Activated CD4-positive, CD25-positive, alpha-beta regulatory T cell (primary cell): ENCODE results near the gene TNKS1BP1.

Source experiments
- DNase-seq, 4 experiments: peaks; one replicate each; lab custom pipeline; 2025; lab: John Stamatoyannopoulos, UW

The TNKS1BP1 gene

DNA sequence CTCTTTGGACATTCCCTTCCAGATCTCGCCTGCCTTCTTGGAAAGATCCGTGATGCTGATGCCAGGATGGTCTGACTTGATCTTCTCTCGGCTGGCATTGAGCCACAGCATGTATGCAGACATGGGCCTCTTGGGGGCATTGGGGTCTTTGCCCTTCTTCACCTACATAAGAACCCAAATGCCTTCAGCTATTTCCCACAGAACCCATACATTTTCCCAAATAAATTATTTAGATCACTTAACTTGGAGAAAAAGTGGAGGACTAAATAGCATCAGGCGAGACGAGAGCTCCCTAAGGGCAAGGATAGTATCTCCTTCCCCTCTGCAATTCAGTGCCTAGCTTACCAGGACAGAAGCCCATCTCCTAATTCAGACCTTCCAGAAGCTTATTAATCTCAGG lies 3.0 kb upstream of the TNKS1BP1 start:
- no peak for DNase-seq

DNA sequence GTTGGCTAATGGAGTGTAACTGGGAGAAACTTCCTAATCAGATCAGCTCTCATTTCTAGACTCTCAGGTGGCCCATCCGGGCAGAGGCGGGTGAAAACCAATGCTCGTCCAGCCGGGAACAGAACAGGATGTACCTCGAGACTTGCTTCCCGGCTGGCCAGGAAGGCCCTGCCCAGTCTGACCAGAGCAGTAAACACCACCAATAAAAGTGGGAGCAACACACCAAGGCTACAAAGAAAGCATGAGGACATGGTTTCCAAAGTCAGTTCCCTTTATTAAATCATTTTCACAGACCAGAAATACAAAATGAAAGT lies 940 bp upstream of the TNKS1BP1 start:
- DNase-seq, result no peak

- no peak for DNase-seq
These were observed 432 bp downstream of the TNKS1BP1 start for GRCh38 chr11:57324154-57324885.

DNA sequence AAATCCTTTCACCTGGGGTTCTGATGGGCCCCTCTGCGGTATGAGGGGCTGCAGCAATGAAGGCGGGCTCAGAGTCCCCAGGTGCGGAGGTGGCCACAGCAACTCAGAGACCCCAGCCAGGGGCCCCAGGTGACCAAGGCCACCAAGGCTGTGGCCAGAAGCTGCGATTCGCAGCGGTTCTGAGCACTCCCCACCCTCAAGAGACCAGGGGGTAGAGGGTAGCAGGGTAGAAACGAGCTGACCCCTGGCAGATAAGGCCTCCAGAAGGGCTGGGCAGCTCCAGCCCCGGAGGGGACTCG lies 948 bp downstream of the TNKS1BP1 start:
- DNase-seq, result no peak

- DNase-seq, result no peak
These were observed 1.4 kb downstream of the TNKS1BP1 start for GRCh38 chr11:57323167-57323854.

GRCh38 chr11:57322256-57323166 lies 2.2 kb downstream of the TNKS1BP1 start:
- no peak for DNase-seq

DNA sequence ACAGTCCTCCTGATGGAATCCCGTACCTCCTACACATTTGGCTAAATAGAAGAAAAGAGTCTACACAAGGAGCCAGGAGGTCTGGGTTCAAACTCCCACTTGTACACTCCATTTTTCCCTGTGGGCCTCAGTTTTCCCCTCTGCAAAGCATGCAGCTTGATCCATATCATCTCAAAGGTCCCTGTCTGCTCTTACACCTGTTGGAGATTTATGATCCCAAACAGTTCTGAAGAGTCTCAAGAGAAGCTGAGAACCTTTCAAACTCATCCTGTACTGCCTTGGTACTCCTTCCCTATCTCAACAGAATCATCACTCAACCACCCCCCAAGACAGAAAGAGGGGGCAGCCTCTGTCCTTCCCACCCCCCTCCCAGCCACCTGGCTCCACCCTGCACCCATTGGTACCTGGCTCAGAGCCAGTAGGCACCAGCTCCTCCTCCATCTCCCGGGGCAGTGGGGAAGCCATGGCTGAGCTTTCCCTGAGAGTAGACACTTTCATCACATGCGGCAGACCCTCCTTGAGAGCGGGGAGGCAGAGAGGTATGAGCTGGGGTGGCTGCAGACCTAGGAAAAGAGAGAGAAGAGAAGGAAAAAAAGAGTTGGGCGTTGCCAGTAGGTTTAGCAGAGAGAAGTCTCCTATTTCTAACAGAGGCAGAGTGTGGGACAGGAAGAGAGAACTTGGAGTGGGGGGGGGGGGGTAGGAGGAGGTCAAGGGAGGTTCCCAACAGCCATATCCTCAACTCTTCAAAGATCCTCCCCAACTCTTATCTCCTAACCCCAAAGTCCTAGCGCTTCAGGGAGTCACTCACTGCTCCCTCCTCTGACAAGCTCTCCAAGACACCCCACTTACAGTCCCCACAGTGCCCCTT lies 3.1 kb downstream of the TNKS1BP1 start:
- no peak for DNase-seq

DNA sequence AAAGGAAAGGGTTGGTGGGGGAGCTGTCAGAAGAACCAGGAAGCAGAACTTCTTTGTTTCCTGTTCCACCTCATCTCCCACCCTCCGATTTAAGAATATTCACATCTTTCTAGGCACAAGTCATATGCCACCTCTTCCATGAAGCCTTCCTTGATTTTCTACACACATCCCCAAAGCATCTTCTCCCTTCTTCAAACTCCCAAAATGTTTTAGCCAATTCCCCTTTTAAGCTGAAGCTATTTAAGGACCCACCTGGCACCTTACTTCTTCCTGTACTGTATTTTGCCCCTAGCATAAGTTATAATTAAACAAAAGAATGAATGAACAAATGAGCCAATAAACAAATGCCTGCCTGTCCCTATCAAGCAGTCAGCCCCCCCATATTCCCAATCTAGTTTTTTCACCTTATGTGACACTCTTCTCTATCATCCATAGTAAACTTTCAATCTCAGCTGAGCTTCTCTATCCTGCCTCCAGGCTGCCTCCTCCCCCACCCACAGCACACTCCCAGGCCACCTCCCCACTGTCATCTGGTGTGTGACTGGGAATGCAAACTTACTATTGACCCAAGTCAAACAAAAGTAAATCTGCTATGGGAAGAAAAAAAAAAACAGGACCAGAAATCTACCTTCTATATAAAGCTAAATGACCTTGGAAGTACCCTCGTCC lies 3.9 kb downstream of the TNKS1BP1 start:
- no peak for DNase-seq

DNA sequence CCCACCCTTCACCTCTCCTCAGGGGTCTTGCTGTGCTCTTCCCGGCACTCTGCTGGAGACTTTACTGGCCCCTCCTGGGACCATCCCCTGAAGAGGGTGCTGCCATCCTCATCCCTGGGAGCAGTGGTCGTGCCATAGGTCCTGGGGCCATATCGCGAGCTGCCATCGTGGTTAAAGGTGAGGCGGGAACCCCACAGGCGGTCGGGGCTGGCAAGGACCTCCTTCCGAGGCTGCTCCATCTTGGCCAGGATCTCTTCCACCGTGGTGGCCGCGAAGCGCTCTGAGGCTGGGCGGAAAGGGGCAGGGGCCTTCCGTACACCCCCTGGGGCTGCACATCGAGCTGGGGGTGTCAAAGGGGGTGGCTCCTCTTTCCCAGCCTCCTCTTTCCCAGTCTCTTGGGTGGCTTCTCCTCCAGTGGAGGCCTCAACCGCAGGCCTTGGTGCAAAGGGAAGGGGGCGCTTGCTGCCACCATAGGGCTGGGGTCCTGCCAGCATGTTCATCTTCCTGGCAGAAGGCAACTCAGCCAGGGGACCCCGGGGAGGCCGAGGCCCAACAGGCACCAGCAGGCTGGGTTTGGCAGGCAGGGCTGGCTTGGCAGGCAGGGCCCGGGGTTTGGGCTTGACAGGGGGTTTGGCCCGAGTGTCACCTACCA lies 4.6 kb downstream of the TNKS1BP1 start:
- no peak for DNase-seq

DNA sequence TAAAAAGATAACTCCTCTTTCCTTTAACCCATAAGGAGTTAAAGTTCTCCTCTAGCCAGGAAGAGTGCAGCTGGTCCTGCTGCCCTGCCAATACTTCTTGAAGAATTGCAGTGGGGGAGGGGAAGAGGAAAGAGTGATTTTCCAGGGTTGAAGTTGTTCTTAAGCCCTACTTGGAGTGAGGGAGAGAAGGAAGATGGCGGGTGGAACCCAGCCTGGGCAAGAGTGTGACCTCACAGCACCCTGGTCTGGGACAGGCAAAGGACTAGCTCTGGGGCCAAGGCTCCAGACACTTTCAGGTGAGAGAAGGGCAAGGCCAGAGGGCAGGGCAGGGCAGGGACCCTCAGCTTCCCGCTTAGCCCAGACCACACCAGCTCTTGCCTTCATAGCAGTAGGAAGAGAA lies 6.6 kb downstream of the TNKS1BP1 start:
- DNase-seq, result no peak

GRCh38 chr11:57316017-57316416 lies 8.7 kb downstream of the TNKS1BP1 start:
- DNase-seq, result no peak

GRCh38 chr11:57315491-57315890 lies 9.3 kb downstream of the TNKS1BP1 start:
- no peak for DNase-seq

DNA sequence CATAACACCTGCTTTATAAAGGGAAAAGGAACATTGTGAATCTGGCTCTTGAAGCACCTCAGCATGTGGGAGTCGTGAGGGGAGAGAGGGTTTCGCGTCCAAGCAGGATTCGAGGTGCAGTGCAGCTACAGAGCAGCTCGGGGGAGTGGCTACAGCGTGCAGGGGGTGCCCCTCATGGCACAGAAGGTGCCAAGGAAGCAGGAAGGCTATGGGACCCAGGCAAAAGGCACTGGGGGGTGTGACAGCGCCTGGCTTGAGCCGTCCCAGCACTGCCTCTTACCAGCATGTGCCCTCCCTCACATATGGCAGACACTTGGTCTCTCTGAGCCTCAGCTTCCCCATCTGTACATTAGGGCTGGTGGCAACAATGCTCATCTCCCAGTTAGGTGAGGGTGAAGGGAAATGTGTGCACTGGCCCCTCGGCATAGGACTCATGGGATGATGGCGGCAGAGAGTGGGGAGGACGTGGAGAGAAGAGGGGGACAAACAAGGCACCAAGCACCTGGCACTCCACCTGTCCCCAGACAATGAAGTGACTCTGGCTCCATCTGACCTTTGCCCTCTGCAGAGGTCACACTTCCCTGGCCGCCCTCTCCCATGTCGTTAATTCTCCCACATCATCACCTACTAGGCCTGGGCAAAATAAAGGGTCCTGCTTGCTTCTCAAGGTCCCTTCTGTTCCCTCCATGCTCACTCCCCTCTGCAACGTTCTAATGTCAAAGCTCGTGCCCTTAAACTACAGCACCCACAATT lies 10.4 kb downstream of the TNKS1BP1 start:
- DNase-seq, result no peak

DNA sequence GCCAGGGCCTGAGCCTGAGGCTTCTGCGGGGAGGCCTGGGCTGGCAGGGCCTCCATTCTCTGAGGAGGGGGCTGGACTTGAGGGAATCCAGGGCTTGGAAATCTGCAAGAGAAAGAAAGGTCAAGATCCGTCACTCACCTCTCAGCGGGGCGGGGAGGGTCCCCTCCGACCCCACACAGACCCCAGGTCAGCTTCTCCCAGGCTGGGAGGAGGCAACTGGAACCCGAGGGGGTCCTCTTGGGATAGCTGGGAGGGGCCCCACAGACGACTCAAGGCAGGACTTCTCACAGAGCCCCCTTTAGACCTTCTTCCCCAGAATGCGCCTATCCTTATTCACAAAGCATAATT lies 11.0 kb downstream of the TNKS1BP1 start:
- no peak for DNase-seq

GRCh38 chr11:57313071-57313787 lies 11.5 kb downstream of the TNKS1BP1 start:
- DNase-seq, result no peak

GRCh38 chr11:57312511-57313021 lies 12.2 kb downstream of the TNKS1BP1 start:
- DNase-seq, result no peak

- peak in 2 of 4 experiments; percentile 32 for DNase-seq
These were observed 13.4 kb downstream of the TNKS1BP1 start for GRCh38 chr11:57311109-57311936.

GRCh38 chr11:57310630-57311086 lies 14.1 kb downstream of the TNKS1BP1 start:
- no peak for DNase-seq
